ENCODE results near the gene ZC3H11A.
A peak's percentile ranks its signal among the peaks of the same experiment; 100 is the strongest.
"Not testable (repeated sequence)": the region's sequence is repeated elsewhere in the genome, so short reads cannot be mapped to it uniquely, and the experiment has no call there.

The ZC3H11A gene

GRCh38 chr1:203795441-203796235, at the start of gene ZC3H11A, which contains the start of gene ZBED6:
ZC3H11A (plus strand) TSS chr1:203795623; CDS start chr1:203817071, 21,448 bp downstream.
ZBED6 (plus strand) TSS chr1:203795623; CDS start chr1:203797523, 1,900 bp downstream.
- peak; percentile 97 for DNase-seq

- DNase-seq = no peak
These were observed 49.1 kb upstream of the ZC3H11A start for GRCh38 chr1:203746281-203746680.

- DNase-seq = no peak
These were observed 44.4 kb upstream of the ZC3H11A start for GRCh38 chr1:203751051-203751450.

- DNase-seq = not testable (repeated sequence)
These were observed 43.6 kb upstream of the ZC3H11A start for GRCh38 chr1:203751618-203752361.

- DNase-seq = no peak
These were observed 41.0 kb upstream of the ZC3H11A start for GRCh38 chr1:203754455-203754864.

GRCh38 chr1:203756036-203756435, 39.4 kb upstream of the ZC3H11A start:
- no peak for DNase-seq

- not testable (repeated sequence) for DNase-seq
These were observed 36.7 kb upstream of the ZC3H11A start for GRCh38 chr1:203758749-203759148.

- no peak for DNase-seq
These were observed 34.9 kb upstream of the ZC3H11A start for GRCh38 chr1:203760506-203760905.

- DNase-seq = not testable (repeated sequence)
These were observed 33.5 kb upstream of the ZC3H11A start for GRCh38 chr1:203761958-203762357.

- DNase-seq = no peak
These were observed 31.9 kb upstream of the ZC3H11A start for GRCh38 chr1:203763505-203763904.

- no peak for DNase-seq
These were observed 31.1 kb upstream of the ZC3H11A start for GRCh38 chr1:203764105-203765028.

GRCh38 chr1:203765029-203765837, 30.2 kb upstream of the ZC3H11A start, which contains the start of gene LAX1:
LAX1 (plus strand) TSS chr1:203765183; CDS start chr1:203765566, 383 bp downstream.
- no peak for DNase-seq

GRCh38 chr1:203768256-203768655, 27.2 kb upstream of the ZC3H11A start:
- no peak for DNase-seq

GRCh38 chr1:203769505-203770343, 25.7 kb upstream of the ZC3H11A start:
- DNase-seq = peak; percentile 37

GRCh38 chr1:203771901-203772301, 23.5 kb upstream of the ZC3H11A start:
- no peak for DNase-seq

GRCh38 chr1:203772836-203773235, 22.6 kb upstream of the ZC3H11A start:
- no peak for DNase-seq

- no peak for DNase-seq
These were observed 18.8 kb upstream of the ZC3H11A start for GRCh38 chr1:203776636-203777035.

- DNase-seq = no peak
These were observed 17.8 kb upstream of the ZC3H11A start for GRCh38 chr1:203777596-203777995.

- no peak for DNase-seq
These were observed 17.3 kb upstream of the ZC3H11A start for GRCh38 chr1:203778146-203778545.

- DNase-seq = no peak
These were observed 16.6 kb upstream of the ZC3H11A start for GRCh38 chr1:203778789-203779188.

- DNase-seq = no peak
These were observed 13.5 kb upstream of the ZC3H11A start for GRCh38 chr1:203781962-203782361.
